NB4 (cell line): ENCODE measurements around the gene KIF1B.
"Not testable (repeated sequence)": the region's sequence is repeated elsewhere in the genome, so short reads cannot be mapped to it uniquely, and the experiment has no call there.

Source experiments
- DNase-seq: peaks from one replicate; pipeline ENCODE4 v3.0.0; 2010; ENCODE audit warnings: low read depth
- H3K4me3 ChIP-seq: one replicate; pipeline ENCODE4 v1.5.1; 2011; ENCODE audit warnings: mild to moderate bottlenecking, low read depth, low read length, moderate library complexity
- MYC ChIP-seq: IDR thresholded peaks from 2 replicates; pipeline ENCODE4 v1.6.1; 2011; ENCODE audit warnings: low read depth, low read length
- POLR2A ChIP-seq: IDR thresholded peaks from 2 replicates; pipeline ENCODE4 v1.6.1; 2011; ENCODE audit warnings: mild to moderate bottlenecking; ENCODE audit not compliant: insufficient read length; ENCODE audit errors: extremely low read depth
- TF ChIP-seq, protein P1 (sequence below): IDR thresholded peaks from 2 replicates; pipeline ENCODE4 v1.6.1; 2011; ENCODE audit warnings: low read depth, low read length
- TF ChIP-seq, protein P2 (sequence below): IDR thresholded peaks from one replicate; pipeline ENCODE4 v1.5.1; 2012; ENCODE audit warnings: low read depth, low read length

KIF1B gene

DNA sequence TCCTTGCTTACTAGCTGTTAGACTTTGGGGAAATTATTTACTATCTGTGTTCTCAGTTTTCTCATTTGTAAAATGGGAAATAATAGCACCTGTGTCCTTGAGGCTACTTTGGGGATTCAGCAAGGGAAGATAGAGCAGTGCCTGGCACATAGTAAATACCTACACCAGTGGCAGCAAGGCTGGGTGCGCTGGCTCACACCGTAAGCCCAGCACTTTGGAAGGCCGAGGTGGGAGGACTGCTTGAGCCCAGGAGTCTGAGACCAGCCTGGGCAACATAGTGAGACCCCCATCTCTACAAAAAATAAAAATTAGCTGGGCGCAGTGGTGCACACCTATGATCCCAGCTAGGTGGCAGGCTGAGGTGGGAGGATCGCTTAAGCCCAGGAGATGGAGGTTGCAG lies 211.3 kb downstream of the KIF1B start:
- no peak overlapping the region for H3K4me3 ChIP-seq
- TF ChIP-seq, protein P1, sequence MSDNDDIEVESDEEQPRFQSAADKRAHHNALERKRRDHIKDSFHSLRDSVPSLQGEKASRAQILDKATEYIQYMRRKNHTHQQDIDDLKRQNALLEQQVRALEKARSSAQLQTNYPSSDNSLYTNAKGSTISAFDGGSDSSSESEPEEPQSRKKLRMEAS, result no peak
- TF ChIP-seq POLR2A (no peak), MYC (no peak)
- TF ChIP-seq, protein P2, sequence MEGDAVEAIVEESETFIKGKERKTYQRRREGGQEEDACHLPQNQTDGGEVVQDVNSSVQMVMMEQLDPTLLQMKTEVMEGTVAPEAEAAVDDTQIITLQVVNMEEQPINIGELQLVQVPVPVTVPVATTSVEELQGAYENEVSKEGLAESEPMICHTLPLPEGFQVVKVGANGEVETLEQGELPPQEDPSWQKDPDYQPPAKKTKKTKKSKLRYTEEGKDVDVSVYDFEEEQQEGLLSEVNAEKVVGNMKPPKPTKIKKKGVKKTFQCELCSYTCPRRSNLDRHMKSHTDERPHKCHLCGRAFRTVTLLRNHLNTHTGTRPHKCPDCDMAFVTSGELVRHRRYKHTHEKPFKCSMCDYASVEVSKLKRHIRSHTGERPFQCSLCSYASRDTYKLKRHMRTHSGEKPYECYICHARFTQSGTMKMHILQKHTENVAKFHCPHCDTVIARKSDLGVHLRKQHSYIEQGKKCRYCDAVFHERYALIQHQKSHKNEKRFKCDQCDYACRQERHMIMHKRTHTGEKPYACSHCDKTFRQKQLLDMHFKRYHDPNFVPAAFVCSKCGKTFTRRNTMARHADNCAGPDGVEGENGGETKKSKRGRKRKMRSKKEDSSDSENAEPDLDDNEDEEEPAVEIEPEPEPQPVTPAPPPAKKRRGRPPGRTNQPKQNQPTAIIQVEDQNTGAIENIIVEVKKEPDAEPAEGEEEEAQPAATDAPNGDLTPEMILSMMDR, result no peak
- DNase-seq, result no peak

DNA sequence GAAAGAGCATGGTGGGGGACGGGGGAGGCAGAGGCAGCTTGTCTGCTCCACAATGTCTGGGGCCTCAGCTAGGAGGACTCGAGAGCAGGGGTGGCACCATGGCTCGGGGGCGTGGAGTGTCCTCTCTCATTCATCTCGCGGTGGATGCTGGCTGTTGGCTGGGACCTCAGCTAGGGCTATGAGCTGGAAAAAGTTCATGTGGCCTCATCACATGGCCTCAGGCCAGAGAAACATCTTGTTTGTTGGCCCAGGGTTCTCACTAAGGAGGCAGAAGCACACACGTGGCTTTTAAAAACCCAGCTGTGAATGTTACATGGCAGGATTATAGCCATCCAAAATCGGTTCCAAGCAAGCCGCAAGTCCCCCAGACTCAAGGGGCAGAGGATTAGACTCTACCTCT lies 213.7 kb downstream of the KIF1B start:
- peak; percentile 10 for DNase-seq
- no peak overlapping the region for H3K4me3 ChIP-seq
- TF ChIP-seq MYC, result no peak
- TF ChIP-seq, protein P2, result no peak
- TF ChIP-seq, protein P1, result no peak
- TF ChIP-seq POLR2A, result no peak

DNA sequence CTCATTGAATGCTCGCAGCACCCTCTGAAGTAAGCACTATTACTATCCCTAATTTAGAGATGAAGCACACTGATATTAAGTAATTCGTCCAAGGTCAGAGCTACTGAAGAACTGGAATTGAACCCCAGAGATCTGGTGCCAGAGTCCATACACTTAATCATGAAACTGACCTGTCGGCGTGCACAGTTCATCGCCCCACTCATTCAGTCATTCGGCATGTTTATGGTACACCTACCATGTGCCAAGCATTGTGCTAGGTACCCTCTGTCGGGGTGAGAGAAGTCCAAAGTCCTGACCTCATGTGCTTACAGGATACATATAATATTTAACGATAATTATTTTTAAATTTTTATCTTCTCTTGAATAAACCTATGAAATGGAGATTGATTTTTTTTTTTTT lies 214.3 kb downstream of the KIF1B start:
- DNase-seq, result no peak
- no peak overlapping the region for H3K4me3 ChIP-seq
- TF ChIP-seq MYC (no peak), POLR2A (no peak)
- TF ChIP-seq, protein P2, result no peak
- TF ChIP-seq, protein P1, result no peak

DNA sequence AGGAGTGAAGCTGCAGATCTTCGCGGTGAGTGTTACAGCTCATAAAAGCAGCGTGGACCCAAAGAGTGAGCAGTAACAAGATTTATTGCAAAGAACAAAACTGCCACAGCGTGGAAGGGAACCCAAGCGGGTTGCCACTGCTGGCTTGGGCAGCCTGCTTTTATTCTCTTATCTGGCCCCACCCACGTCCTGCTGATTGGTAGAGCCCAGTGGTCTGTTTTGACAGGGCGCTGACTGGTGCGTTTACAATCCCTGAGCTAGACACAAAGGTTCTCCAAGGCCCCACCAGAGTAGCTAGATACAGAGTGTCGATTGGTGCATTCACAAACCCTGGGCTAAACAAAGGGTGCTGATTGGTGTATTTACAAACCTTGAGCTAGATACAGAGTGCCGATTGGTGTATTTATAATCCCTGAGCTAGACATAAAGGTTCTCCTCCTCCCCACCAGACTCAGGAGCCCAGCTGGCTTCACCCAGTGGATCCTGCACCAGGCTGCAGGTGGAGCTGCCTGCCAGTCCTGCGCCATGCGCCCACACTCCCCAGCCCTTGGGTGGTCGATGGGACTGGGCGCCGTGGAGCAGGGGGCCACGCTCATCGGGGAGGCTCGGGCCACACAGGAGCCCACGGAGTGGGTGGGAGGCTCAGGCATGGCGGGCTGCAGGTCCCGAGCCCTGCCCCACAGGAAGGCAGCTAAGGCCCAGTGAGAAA lies 215.6 kb downstream of the KIF1B start:
- DNase-seq, H3K4me3 ChIP-seq: not testable (repeated sequence)

DNA sequence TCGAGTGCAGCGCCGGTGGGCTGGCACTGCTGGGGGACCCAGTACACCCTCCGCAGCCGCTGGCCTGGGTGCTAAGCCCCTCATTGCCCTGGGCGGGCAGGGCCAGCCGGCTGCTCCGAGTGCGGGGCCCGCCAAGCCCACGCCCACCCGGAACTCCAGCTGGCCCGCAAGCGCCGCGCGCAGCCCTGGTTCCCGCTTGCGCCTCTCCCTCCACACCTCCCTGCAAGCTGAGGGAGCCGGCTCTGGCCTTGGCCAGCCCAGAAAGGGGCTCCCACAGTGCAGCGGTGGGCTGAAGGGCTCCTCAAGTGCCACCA lies 216.1 kb downstream of the KIF1B start:
- H3K4me3 ChIP-seq, DNase-seq: not testable (repeated sequence)

DNA sequence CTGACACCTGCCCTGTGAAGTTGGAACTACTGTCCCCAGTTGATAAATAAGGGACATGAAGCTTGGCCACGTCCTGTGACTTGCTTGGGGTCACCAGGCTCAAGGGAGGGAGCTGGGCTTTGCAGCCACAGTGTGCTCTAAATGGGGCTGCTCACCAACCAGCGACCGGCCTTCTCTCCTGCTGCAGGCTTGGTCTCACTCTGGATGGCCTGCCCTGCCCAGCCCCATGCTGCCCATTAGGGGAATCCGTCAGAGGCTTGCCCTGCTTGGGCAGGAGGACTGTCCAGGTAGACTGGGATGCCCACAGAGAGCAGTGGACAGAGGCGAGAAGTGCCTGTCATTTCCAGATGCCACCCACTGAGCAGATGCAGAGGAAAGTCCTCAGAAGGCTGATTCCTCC lies 218.6 kb downstream of the KIF1B start:
- no peak overlapping the region for H3K4me3 ChIP-seq
- no peak for DNase-seq
- TF ChIP-seq, protein P2, result no peak
- TF ChIP-seq POLR2A (no peak), MYC (no peak)
- TF ChIP-seq, protein P1, result no peak

DNA sequence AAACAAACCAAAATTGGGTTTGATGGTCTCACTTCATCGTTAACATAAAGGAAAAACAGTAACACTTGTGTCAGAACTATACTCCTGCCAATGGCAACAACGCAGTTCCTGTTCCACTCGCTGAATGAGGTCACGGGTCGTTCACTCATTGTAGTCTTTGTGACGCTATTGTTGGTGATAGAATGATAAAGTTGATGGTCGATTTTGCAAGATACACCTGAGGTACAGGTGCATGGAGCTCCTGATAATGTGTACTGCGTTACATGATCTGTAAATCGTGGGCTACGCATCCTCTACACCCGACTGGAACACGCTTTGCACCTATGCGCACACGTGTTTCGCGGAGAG lies 219.5 kb downstream of the KIF1B start:
- peak overlapping the region; percentile 68 for H3K4me3 ChIP-seq
- TF ChIP-seq, protein P2, result no peak
- no peak for TF ChIP-seq POLR2A
- TF ChIP-seq, protein P1, result no peak
- no peak for DNase-seq
